Measurements from ENCODE around the gene NOD2. TPM values are rescaled to one million over a fixed set of nuclear protein-coding genes. Genes with fewer than 3 reads are reported as not detected.

NOD2 gene
- total and polyA plus RNA-seq, 4 donors = 2.1 to 14.1 (median 5.9) TPM

DNA sequence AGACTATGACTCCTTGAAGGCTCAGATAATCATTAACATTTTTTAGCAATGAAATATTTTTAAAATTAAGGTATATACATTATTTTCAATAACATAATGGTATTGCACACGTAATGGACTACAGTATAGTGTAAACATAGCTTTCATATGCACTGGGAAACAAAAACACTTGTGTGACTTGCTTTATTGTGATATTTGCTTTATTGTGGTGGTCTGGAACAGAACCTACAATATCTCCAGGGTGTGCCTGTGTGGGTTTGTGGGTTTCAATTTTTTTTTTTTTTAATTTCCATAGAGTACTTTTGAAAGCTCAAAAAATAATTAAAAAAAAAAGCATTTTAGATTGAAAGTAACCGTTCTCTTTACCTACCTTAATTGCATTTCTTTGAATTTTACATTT, 73.8 kb downstream of the NOD2 start:
- Histone ChIP-seq H3K27ac (ENCODE audit: low read depth in 1 of 2, low read length in 1 of 2) (no peak overlapping the region), H3K27me3 (ENCODE audit: control insufficient read depth in 3 of 3, insufficient read depth in 3 of 3, low read length in 2 of 3) (no peaks in the 10 kb centered on the region), H3K4me1 (ENCODE audit: control insufficient read depth in 5 of 5, insufficient read depth in 5 of 5, low read length in 5 of 5) (no peaks in the 10 kb centered on the region), H3K9ac (ENCODE audit: insufficient read depth in 1 of 2, low read length in 2 of 2) (no peak overlapping the region), H3K4me3 (no peak overlapping the region), H3K9me3 (ENCODE audit: control insufficient read depth in 4 of 4, insufficient read depth in 3 of 4, low read length in 3 of 4) (peaks cover 0 to 3% (median under 1%) of the 10 kb centered on the region in 4 donors), H3K36me3 (ENCODE audit: control insufficient read depth in 4 of 4, insufficient read depth in 4 of 4, low read length in 4 of 4) (peaks cover 0 to 20% (median 7%) of the 10 kb centered on the region in 4 donors)
- no peak for DNase-seq
- ATAC-seq (ENCODE audit: insufficient read depth, low FRiP score) = no peak
- TF ChIP-seq, protein P1, sequence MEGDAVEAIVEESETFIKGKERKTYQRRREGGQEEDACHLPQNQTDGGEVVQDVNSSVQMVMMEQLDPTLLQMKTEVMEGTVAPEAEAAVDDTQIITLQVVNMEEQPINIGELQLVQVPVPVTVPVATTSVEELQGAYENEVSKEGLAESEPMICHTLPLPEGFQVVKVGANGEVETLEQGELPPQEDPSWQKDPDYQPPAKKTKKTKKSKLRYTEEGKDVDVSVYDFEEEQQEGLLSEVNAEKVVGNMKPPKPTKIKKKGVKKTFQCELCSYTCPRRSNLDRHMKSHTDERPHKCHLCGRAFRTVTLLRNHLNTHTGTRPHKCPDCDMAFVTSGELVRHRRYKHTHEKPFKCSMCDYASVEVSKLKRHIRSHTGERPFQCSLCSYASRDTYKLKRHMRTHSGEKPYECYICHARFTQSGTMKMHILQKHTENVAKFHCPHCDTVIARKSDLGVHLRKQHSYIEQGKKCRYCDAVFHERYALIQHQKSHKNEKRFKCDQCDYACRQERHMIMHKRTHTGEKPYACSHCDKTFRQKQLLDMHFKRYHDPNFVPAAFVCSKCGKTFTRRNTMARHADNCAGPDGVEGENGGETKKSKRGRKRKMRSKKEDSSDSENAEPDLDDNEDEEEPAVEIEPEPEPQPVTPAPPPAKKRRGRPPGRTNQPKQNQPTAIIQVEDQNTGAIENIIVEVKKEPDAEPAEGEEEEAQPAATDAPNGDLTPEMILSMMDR (IDR thresholded peaks at IDR 0.05; ENCODE audit: control extremely low read depth, extremely low read depth) = no peak
- 91 to 94% methylated on average over 2 of the region's 2 CpGs for WGBS, 2 donors

DNA sequence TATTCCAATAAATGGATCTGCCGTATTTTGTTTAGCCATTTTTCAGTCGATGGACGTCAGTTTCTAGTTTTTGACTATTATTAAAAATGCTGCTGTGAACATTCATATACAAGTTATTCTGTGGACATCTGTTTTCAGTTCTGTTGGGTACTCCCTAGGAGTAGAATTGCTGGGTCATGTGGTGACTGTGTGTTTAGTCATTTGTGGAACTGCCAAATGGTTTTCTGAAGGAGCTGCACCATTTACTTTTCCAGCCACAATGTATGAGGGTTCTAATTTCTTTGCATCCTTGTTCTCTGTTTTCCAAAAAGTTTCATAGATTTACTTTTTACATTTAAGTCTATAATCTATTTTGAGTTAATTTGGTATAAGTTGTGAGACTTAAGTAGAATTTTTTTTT, 78.0 kb downstream of the NOD2 start:
- peaks cover 0 to 8% (median 0%) of the 10 kb centered on the region in 5 donors for H3K4me1 ChIP-seq (ENCODE audit: control insufficient read depth in 5 of 5, insufficient read depth in 5 of 5, low read length in 5 of 5)
- peaks cover 0 to 13% (median 4%) of the 10 kb centered on the region in 4 donors for H3K36me3 ChIP-seq (ENCODE audit: control insufficient read depth in 4 of 4, insufficient read depth in 4 of 4, low read length in 4 of 4)
- no peak overlapping the region for H3K4me3 ChIP-seq
- H3K27ac ChIP-seq (ENCODE audit: low read depth in 1 of 2, low read length in 1 of 2) = no peak overlapping the region
- ATAC-seq (ENCODE audit: insufficient read depth, low FRiP score) (no peak), DNase-seq (no peak)
- WGBS, 2 donors = 94 to 97% methylated on average over 3 of the region's 3 CpGs
- H3K9ac ChIP-seq (ENCODE audit: insufficient read depth in 1 of 2, low read length in 2 of 2) = no peak overlapping the region
- H3K27me3 ChIP-seq (ENCODE audit: control insufficient read depth in 3 of 3, insufficient read depth in 3 of 3, low read length in 2 of 3) = no peaks in the 10 kb centered on the region
- peaks cover 0 to 3% (median 2%) of the 10 kb centered on the region in 4 donors for H3K9me3 ChIP-seq (ENCODE audit: control insufficient read depth in 4 of 4, insufficient read depth in 3 of 4, low read length in 3 of 4)
- TF ChIP-seq, protein P1 (IDR thresholded peaks at IDR 0.05; ENCODE audit: control extremely low read depth, extremely low read depth) = no peak

DNA sequence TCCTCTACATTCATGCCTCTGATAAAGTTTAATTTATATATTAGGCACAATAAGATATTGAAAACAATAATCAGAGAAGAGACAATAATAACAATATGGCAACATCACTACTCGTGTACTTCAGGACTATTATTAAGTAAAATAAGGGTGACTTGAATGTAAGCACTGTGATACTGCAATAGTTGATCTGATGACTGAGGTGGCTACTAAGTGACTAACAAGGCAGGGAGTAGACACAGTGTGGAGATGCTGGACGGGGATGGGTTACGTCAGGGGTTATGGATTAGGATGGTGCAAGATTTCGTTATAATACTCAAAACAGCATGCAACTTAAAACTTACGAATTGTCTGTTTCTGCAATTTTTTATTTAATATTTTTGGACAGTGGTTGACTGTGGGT, 81.0 kb downstream of the NOD2 start:
- H3K4me1 ChIP-seq (ENCODE audit: control insufficient read depth in 5 of 5, insufficient read depth in 5 of 5, low read length in 5 of 5) = peaks cover 0 to 8% (median 0%) of the 10 kb centered on the region in 5 donors
- no peaks in the 10 kb centered on the region for H3K27me3 ChIP-seq (ENCODE audit: control insufficient read depth in 3 of 3, insufficient read depth in 3 of 3, low read length in 2 of 3)
- DNase-seq (no peak), ATAC-seq (ENCODE audit: insufficient read depth, low FRiP score) (no peak)
- H3K9ac ChIP-seq (ENCODE audit: insufficient read depth in 1 of 2, low read length in 2 of 2) = no peak overlapping the region
- peaks cover 0 to 3% (median 0%) of the 10 kb centered on the region in 4 donors for H3K9me3 ChIP-seq (ENCODE audit: control insufficient read depth in 4 of 4, insufficient read depth in 3 of 4, low read length in 3 of 4)
- TF ChIP-seq, protein P1 (IDR thresholded peaks at IDR 0.05; ENCODE audit: control extremely low read depth, extremely low read depth) = no peak
- WGBS, 2 donors = 85 to 96% methylated on average over 5 of the region's 5 CpGs
- H3K27ac ChIP-seq (ENCODE audit: low read depth in 1 of 2, low read length in 1 of 2) = no peak overlapping the region
- peaks cover 3 to 6% (median 4%) of the 10 kb centered on the region in 4 donors for H3K36me3 ChIP-seq (ENCODE audit: control insufficient read depth in 4 of 4, insufficient read depth in 4 of 4, low read length in 4 of 4)
- no peak overlapping the region for H3K4me3 ChIP-seq

DNA sequence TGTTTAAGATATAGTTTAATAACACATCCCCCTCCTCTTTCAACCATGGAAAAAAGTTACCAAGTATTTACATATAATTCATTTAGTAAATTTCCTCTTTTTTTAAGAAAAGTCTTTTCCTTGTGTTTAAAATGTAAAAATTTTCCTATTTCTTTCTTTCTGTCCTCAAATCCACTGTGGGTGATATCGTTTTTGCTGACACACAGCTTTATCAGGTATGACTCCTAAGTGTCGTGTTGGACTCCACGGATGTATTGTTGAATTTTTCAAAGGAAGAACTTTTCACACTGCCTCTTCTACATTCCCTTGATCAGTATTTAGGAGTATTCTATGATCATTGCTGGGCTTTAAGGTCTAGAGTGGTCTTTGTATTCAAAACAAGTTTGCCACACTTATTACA, 81.6 kb downstream of the NOD2 start:
- Histone ChIP-seq H3K4me3 (no peak overlapping the region), H3K4me1 (ENCODE audit: control insufficient read depth in 5 of 5, insufficient read depth in 5 of 5, low read length in 5 of 5) (peaks cover 0 to 8% (median 0%) of the 10 kb centered on the region in 5 donors), H3K9me3 (ENCODE audit: control insufficient read depth in 4 of 4, insufficient read depth in 3 of 4, low read length in 3 of 4) (peaks cover 0 to 3% (median 0%) of the 10 kb centered on the region in 4 donors), H3K9ac (ENCODE audit: insufficient read depth in 1 of 2, low read length in 2 of 2) (no peak overlapping the region), H3K36me3 (ENCODE audit: control insufficient read depth in 4 of 4, insufficient read depth in 4 of 4, low read length in 4 of 4) (peaks cover 7 to 10% (median 8%) of the 10 kb centered on the region in 4 donors), H3K27me3 (ENCODE audit: control insufficient read depth in 3 of 3, insufficient read depth in 3 of 3, low read length in 2 of 3) (no peaks in the 10 kb centered on the region), H3K27ac (ENCODE audit: low read depth in 1 of 2, low read length in 1 of 2) (no peak overlapping the region)
- WGBS, 2 donors = 93 to 96% methylated on average over 3 of the region's 3 CpGs
- TF ChIP-seq, protein P1 (IDR thresholded peaks at IDR 0.05; ENCODE audit: control extremely low read depth, extremely low read depth) = no peak
- DNase-seq (no peak), ATAC-seq (ENCODE audit: insufficient read depth, low FRiP score) (no peak)
